NCI-H2107 treated with DMSO at 0.1 percent for 48 hours (cell line): ENCODE results near the gene ING1.
"Not testable (repeated sequence)": the region's sequence is repeated elsewhere in the genome, so short reads cannot be mapped to it uniquely, and the experiment has no call there.

Source experiments
- DNase-seq: peaks from one replicate; lab custom pipeline; 2025; ENCODE audit not compliant: unreplicated experiment; lab: John Stamatoyannopoulos, UW

The ING1 gene

DNA sequence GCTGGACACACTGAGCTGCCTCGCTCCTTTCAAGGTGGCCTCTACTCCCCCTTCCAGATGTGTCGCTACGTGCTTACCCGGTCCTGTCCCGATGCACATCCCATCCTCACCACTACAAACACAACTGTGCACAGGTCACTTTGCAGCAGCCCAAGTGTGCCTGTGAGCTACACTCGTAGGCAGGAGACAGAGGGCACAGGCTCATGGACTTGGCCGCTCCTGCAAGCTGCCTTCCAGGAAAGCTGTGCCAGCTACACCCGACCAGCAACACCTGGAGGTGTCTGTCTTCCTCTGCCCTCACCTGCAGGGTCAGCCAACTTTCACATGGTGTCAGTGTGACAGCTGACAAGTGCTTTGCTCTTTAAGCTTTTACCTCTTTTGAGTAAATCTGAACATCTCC is 23.0 kb upstream of the ING1 start:
- no peak for DNase-seq

DNA sequence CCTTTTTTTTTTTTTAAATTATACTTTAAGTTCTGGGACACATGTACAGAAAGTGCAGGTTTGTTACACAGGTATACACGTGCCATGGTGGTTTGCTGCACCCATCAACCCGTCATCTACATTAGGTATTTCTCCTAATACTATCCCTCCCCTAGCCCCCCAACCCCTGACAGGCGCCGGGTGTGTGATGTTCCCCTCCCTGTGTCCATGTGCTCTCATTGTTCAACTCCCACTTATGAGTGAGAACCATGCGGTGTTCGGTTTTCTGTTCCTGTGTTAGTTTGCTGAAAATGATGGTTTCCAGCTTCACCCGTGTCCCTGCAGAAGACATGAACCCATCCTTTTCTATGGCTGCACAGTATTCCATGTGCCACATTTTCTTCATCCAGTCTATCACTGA is 17.7 kb upstream of the ING1 start:
- not testable (repeated sequence) for DNase-seq

GRCh38 chr13:110696776-110697175 is 16.7 kb upstream of the ING1 start:
- DNase-seq, result no peak

GRCh38 chr13:110697842-110698241 is 15.7 kb upstream of the ING1 start:
- DNase-seq, result no peak

GRCh38 chr13:110698689-110699088 is 14.8 kb upstream of the ING1 start:
- DNase-seq, result no peak

DNA sequence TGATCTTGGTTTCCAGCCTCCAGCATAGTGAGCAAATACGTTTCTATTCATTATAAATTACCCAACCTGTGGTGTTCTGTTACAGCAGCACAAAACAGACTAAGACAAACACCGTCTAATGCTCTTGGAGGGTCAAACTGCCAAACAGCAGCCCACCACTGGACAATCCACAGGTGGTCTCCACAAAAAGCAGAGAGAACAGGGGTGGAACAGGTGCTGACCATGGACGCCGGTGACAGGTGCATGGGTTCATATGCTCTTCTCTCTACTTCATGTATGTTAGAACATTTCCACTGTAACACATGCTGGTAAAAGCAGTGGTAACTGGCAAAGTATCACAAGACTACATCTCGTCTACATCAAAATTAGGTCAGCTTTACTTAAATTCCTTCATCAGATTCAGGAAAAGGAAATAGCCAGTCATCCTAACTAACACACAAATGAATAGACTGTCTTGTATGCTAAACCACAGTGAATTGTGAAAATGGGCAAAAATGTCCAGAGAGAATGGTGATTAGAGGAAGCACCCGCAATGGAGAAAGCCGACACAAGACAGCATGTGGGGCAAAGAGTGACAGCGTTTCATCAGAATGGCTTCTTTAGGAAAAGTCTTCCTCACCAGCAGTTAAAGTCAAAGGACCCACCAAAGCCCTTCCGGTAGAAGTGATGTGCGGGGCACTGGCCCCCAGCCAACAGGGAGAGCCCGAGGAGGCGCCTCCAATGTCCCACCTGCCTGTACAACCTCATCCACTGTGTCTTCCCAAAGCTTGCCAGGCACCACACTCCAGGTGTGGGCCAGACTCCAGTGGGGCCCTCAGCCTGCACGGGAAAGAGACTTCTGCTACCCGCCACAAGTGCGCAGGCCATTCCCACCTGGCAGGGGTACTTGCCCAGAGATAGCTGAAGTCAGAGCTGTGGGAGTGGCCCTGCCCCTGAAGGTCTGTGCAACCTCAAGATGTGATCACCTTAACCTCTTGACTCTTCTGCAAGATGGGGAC is 14.1 kb upstream of the ING1 start:
- DNase-seq, result no peak

DNA sequence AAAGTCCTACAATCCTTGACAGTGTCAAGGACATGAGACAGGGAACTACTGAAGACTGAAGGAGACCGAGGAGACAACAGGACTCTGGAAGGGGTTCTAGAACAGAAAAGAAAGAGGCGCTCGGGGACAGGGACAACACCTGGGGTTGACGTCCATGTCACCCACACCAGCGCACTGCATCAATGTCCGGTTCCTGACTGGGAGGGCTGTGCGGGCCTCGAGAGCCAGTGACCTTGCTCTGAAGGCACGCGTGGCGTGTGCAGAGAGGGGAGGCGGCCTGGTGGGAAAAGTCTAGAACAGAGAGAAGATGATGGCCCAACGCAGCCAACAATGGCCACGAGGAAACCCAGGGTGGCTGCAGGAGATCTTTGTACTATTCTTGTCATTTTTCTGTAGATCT is 13.3 kb upstream of the ING1 start:
- no peak for DNase-seq

GRCh38 chr13:110700641-110701040 is 12.9 kb upstream of the ING1 start:
- no peak for DNase-seq

DNA sequence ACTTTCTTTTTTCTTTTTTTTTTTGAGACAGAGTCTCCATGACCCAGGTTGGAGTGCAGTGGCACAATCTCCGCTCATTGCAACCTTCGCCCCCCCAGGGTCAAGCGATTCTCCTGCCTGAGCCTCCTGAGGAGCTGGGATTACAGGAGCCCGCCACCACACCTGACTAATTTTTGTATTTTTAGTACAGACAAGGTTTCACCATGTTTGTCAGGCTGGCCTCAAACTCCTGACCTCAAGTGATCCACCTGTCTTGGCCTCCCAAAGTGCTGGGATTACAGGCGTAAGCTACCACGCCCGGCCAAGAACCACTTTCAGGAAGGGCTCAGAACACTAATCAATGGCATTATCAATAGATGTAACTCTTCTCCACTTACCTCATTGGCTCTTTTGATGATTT is 12.4 kb upstream of the ING1 start:
- DNase-seq, result not testable (repeated sequence)

DNA sequence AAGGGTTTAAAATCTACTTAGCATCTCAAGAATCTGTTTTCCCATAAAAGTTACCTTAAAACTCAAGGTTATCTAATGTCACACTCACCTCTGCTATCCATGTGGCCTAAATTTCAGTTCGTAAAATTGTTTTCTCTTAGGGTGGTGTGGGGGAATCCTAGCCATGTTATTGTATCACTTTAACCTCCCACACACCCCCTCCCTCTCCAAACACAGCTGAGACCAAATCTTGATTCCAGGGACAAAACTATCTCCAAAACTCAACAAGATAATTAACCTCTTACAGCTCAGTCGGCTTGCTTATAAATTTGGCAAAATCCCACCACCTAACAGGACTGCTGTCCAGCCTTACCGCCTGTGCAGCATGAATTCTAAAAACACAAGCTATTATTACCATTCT is 11.4 kb upstream of the ING1 start:
- no peak for DNase-seq

DNA sequence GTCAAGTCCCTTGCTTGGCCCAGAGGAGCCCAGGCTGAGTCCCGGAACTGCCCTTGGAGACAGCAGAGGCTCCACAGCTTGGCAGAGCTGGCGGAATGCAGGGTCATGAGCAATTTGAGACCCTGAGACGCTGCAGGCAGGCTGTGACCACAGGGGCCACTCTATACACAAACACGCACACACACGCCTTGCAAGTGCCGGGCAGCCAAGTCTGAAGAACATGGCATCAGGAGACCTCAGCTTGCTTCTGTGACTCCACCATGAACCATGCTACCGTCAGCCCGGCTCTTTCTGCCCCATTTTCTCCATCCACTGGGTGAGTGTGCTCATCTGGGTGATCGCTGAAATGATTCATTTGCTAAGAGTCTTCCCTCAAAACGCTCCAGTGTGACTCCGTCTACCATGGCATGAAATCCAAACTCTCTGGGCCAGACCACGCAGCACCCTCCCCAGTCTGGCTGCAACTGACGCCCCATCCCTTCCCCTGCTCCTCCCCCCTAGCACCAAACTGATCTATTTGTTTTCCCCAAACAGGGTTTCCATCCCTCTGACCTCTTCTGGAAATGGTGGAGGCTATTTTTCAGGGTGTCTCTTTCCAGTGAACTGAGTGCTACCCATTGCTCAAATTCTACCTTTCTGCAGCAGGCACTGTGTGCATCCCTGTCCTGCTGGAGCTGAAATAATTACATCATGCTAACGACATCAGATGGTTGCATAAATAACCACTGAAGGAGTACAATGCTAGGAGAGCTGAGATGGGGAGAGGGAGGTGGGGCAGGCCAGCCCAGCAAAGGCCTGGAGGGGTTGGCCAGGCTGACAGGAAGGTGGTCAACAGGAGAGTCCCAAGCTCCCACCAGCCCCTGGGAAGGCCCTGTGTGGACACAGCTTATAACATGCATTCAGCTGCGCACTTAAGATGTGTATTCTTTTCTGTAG is 10.6 kb upstream of the ING1 start:
- no peak for DNase-seq

DNA sequence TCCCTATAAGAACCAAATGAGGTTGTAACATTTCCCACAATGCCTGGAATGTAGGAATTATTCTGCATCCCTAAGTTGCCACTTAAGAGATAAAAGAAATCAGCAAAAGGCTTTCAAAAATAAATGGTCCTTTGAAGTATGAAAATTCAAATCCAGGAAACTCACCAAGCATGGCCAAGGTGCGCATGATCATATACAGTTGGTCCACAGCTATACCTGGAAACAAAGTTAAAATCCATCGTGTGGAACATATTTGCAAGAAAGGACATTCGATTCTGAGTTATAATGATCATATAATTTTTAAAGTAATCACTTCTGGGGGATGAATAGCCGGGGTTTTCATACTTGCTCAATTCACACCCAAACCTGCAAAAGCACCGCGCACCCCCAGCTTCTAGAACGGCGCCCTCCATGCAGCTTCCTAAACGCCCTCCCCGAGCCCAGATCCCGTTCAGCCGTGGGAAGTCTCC is 8.1 kb upstream of the ING1 start:
- DNase-seq, result no peak

DNA sequence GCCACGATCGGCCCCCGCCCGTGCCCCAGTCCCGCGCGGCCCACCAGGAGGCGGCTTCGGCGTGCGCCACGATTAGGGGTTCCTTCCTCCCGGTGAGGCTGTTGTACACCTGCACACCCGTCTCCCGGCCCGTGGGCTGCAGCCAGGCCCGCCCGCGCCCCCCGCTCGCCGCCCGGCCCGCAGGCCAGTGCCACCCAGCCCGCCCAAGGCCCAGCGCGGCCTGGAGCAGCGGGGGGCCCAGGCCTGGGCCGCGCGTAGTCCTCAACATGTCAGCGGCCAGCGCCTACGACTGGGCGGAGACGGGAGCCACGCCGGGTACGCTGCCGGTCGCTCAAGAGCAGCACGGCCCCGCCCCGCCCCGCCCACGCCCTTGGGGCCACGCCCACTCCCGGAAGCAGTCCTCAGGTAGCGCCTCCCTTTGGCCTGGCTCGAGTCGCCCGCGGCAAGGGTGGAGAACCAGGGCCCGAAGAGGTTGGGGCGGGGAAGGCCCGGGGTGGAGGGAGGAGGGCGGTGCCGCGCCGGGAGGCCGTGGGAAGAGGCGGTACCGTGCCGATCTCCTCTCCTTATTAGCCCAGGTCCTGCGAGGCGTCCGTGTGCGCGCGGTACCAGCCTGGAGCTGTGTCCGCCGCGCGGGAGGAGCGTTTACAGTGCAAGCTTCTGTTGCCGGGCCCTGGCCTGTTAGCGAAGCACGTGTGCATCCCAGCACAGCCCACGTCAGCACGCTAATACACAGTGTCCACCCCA is 7.5 kb upstream of the ING1 start, which contains the start of gene CARS2:
Gene CARS2, minus strand, starts transcription at position 291 of the 744 bp plus-strand sequence. Its CDS starts 23 bp downstream, at position 268.
- peak; percentile 85 for DNase-seq

DNA sequence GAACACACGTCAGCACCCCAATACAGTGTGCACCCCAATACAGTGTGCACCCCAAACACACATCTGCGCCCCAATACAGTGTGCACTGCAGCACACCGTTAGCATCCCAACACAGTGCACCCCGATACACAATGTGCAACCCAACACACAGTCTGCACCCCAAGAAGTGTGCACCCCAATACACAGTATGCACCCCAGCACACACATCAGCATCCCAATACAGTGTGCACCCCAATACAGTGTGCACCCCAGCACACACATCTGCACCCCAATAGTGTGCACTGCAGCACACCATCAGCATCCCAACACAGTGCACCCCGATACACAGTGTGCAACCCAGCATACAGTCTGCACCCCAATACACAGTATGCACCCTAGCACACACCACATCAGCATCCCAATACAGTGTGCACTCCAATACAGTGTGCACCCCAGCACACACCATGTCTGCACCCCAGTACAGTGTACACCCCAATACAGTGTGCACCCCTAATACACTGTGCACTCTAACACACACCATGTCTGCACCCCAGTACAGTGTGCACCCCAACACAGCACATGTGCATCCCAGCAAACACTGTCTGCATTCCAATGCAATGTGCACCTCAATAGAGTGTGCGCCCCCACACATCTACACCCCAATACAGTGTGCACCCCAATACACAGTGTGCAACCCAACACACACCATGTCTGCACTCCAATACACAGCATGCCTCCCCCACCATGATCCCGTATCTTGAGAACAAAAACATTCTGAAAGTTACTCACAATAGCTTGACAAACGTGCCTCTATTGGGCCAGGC is 6.7 kb upstream of the ING1 start:
- DNase-seq, result no peak

DNA sequence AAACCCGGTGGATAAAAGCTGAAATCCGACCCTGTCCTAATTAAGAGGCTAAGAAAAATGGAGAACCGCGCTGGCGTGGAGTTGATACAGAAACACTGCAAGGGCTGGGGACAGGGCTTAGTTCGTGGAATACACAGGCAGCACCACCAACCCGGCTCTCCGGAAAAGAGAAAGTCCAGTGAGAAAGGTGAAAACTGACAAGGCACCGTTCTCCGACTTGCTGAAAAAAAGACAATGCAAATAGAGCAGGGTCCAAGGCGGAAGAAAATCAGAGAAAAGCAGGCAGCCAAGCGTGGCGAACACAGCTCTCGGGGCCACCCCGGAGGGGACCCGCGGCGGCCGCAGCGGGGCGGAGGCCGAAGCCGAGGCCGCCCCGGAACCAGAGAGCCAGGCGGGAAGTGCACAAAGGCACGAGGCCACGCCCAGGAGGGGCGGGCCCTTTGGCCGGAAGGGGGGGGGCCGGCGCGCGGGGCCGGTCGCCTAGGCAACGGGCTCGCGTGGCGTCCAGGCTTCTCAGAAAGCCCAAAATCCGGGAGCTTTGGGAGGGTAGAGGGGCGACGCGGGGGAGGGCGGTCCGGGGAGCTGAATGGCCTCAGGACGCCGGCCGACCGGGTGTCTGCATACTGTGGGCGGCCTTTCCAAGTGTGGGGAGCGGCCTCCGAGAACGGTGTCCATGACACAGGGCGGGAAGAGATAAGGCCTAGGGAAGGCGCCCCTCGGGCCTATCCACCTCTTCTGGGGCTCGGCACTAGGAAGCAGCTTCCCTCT is 1.2 kb upstream of the ING1 start:
- DNase-seq, result peak; percentile 91

GRCh38 chr13:110712849-110713641 is 455 bp upstream of the ING1 start:
- peak; percentile 95 for DNase-seq

- DNase-seq, result no peak
Observed at GRCh38 chr13:110713981-110714796, 689 bp downstream of the ING1 start.
